ENCODE measurements around the gene UNK. TPM values are rescaled to one million over a fixed set of nuclear protein-coding genes. Genes with fewer than 3 reads are reported as not detected.

UNK gene
- total and polyA plus RNA-seq, 2 of the 13 experiments (the other 11 are each of a cell fraction or from before 2014, with no cell fraction given) = 31.6 to 33.0 TPM

DNA sequence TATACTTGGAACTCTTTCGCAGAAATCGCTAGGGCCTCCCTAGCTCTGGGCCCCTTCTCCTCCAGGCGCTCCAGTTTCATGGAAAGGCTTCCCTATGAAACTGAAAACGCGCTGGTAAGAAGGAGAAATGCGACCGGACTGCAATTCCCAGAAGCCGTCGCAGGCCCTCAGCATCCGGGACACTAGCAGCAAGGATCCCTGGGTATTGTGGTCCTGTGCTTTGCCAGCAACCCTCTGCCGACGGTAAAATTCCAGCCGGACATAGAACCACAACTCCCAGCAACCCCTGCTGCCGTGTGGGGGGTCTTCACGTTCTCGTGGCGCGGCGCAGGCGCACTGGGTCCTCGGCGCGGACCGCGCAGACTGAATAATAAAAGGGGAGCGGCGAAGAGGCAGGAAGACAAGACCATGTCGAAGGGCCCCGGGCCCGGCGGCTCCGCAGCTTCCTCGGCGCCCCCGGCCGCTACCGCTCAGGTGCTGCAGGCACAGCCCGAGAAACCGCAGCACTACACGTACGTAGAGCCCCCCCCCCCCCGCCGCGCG is at the start of gene UNK (continued):
- TF ChIP-seq REPIN1 (CRISPR knock-in tag; IDR thresholded peaks at IDR 0.05; ENCODE audit: borderline replicate concordance, low read depth) (peak; percentile 76; the same call in 1 of the 2 replicates), ASH2L (IDR thresholded peaks at IDR 0.05; ENCODE audit: insufficient read length, low read depth, low read length) (peak; percentile 94), KMT2A (CRISPR knock-in tag; IDR thresholded peaks at IDR 0.05) (no peak; the same call in 1 of the 2 replicates), TBL1XR1 (IDR thresholded peaks at IDR 0.05; ENCODE audit: borderline replicate concordance, low read length, partially characterized antibody) (peak; percentile 93), RXRB (CRISPR knock-in tag; IDR thresholded peaks at IDR 0.05; ENCODE audit: borderline replicate concordance) (peak; percentile 46), ZNF557 (CRISPR knock-in tag; IDR thresholded peaks at IDR 0.05) (no peak), KLF12 (CRISPR knock-in tag; IDR thresholded peaks at IDR 0.05; ENCODE audit: borderline replicate concordance) (no peak; the same call in 1 of the 2 replicates), POLR2AphosphoS2 (IDR thresholded peaks at IDR 0.05; ENCODE audit: low read depth, low read length) (peak; percentile 55; the same call in 1 of the 2 replicates), POLR2A (IDR thresholded peaks at IDR 0.05; ENCODE audit: insufficient read depth in 1 of 2, low read depth in 2 of 2, low read length in 2 of 2) (peak; percentile 63 to 82), NR2C2 (CRISPR knock-in tag; IDR thresholded peaks at IDR 0.05; ENCODE audit: borderline replicate concordance) (peak; percentile 94), RFX5 (IDR thresholded peaks at IDR 0.05; ENCODE audit: low read depth, low read length) (no peak)
- TF ChIP-seq, protein P1, sequence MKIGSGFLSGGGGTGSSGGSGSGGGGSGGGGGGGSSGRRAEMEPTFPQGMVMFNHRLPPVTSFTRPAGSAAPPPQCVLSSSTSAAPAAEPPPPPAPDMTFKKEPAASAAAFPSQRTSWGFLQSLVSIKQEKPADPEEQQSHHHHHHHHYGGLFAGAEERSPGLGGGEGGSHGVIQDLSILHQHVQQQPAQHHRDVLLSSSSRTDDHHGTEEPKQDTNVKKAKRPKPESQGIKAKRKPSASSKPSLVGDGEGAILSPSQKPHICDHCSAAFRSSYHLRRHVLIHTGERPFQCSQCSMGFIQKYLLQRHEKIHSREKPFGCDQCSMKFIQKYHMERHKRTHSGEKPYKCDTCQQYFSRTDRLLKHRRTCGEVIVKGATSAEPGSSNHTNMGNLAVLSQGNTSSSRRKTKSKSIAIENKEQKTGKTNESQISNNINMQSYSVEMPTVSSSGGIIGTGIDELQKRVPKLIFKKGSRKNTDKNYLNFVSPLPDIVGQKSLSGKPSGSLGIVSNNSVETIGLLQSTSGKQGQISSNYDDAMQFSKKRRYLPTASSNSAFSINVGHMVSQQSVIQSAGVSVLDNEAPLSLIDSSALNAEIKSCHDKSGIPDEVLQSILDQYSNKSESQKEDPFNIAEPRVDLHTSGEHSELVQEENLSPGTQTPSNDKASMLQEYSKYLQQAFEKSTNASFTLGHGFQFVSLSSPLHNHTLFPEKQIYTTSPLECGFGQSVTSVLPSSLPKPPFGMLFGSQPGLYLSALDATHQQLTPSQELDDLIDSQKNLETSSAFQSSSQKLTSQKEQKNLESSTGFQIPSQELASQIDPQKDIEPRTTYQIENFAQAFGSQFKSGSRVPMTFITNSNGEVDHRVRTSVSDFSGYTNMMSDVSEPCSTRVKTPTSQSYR (CRISPR knock-in tag; IDR thresholded peaks at IDR 0.05; ENCODE audit: borderline replicate concordance) = peak; percentile 73; the same call in 1 of the 2 replicates
- TF ChIP-seq, protein P2, sequence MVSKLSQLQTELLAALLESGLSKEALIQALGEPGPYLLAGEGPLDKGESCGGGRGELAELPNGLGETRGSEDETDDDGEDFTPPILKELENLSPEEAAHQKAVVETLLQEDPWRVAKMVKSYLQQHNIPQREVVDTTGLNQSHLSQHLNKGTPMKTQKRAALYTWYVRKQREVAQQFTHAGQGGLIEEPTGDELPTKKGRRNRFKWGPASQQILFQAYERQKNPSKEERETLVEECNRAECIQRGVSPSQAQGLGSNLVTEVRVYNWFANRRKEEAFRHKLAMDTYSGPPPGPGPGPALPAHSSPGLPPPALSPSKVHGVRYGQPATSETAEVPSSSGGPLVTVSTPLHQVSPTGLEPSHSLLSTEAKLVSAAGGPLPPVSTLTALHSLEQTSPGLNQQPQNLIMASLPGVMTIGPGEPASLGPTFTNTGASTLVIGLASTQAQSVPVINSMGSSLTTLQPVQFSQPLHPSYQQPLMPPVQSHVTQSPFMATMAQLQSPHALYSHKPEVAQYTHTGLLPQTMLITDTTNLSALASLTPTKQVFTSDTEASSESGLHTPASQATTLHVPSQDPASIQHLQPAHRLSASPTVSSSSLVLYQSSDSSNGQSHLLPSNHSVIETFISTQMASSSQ (IDR thresholded peaks at IDR 0.05; ENCODE audit: low read depth) = 0 out of 2 replicates have a peak, but pooled peaks have one; percentile 45
- TF ChIP-seq, protein P2 (CRISPR knock-in tag; IDR thresholded peaks at IDR 0.05; ENCODE audit: borderline replicate concordance) = no peak; the same call in 1 of the 2 replicates
- TF ChIP-seq, protein P3, sequence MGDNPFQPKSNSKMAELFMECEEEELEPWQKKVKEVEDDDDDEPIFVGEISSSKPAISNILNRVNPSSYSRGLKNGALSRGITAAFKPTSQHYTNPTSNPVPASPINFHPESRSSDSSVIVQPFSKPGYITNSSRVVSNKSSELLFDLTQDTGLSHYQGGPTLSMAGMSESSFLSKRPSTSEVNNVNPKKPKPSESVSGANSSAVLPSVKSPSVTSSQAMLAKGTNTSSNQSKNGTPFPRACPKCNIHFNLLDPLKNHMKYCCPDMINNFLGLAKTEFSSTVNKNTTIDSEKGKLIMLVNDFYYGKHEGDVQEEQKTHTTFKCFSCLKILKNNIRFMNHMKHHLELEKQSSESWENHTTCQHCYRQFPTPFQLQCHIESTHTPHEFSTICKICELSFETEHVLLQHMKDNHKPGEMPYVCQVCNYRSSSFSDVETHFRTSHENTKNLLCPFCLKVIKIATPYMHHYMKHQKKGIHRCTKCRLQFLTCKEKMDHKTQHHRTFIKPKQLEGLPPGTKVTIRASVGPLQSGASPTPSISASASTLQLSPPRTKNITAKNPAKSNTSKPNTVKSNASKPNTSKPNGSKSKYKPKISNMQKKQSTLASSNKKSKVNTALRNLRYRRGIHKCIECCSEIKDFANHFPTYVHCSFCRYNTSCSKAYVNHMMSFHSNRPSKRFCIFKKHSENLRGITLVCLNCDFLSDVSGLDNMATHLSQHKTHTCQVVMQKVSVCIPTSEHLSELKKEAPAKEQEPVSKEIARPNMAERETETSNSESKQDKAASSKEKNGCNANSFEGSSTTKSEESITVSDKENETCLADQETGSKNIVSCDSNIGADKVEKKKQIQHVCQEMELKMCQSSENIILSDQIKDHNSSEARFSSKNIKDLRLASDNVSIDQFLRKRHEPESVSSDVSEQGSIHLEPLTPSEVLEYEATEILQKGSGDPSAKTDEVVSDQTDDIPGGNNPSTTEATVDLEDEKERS (CRISPR knock-in tag; IDR thresholded peaks at IDR 0.05) = no peak
- TF ChIP-seq, protein P4, sequence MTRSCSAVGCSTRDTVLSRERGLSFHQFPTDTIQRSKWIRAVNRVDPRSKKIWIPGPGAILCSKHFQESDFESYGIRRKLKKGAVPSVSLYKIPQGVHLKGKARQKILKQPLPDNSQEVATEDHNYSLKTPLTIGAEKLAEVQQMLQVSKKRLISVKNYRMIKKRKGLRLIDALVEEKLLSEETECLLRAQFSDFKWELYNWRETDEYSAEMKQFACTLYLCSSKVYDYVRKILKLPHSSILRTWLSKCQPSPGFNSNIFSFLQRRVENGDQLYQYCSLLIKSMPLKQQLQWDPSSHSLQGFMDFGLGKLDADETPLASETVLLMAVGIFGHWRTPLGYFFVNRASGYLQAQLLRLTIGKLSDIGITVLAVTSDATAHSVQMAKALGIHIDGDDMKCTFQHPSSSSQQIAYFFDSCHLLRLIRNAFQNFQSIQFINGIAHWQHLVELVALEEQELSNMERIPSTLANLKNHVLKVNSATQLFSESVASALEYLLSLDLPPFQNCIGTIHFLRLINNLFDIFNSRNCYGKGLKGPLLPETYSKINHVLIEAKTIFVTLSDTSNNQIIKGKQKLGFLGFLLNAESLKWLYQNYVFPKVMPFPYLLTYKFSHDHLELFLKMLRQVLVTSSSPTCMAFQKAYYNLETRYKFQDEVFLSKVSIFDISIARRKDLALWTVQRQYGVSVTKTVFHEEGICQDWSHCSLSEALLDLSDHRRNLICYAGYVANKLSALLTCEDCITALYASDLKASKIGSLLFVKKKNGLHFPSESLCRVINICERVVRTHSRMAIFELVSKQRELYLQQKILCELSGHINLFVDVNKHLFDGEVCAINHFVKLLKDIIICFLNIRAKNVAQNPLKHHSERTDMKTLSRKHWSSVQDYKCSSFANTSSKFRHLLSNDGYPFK (CRISPR knock-in tag; IDR thresholded peaks at IDR 0.05; ENCODE audit: borderline replicate concordance) = peak; percentile 65; the same call in 1 of the 2 replicates

All from HepG2 (cell line).